Esophagus squamous epithelium (tissue), 5 donors: ENCODE results near the gene FCRL2. TPM values are rescaled to one million over a fixed set of nuclear protein-coding genes. Genes with fewer than 3 reads are reported as not detected.

Experiments used
- DNase-seq: peaks from one replicate; lab custom pipeline; 2025; lab: John Stamatoyannopoulos, UW
- H3K27ac ChIP-seq, 4 donors: fragments of 200-600 bp; sonication (generic); one replicate each; pipeline ENCODE4 v1.5.1; 2016 to 2019; ENCODE audit warnings: mild to moderate bottlenecking in 1 of 4
- H3K27me3 ChIP-seq, 4 donors: fragments of 200-600 bp; sonication (generic); 1 replicate in 3 of 4; 2 replicates in 1 of 4; pipeline versions ENCODE4 v1.5.1 to v1.6.0; 2017 to 2021; ENCODE audit warnings: antibody characterized with exemption in 1 of 4
- H3K36me3 ChIP-seq, 3 donors: fragments of 200-600 bp; sonication (generic); one replicate each; pipeline ENCODE4 v1.5.1; 2016 to 2019
- H3K4me1 ChIP-seq, 3 donors: fragments of 200-600 bp; sonication (generic); one replicate each; pipeline ENCODE4 v1.5.1; 2017 to 2019
- H3K4me3 ChIP-seq, 4 donors: fragments of 200-600 bp; sonication (generic); 1 replicate in 3 of 4; 2 replicates in 1 of 4; pipeline ENCODE4 v1.5.1; 2016 to 2019; ENCODE audit warnings: mild to moderate bottlenecking in 2 of 4, moderate library complexity in 1 of 4
- H3K9me3 ChIP-seq, 3 donors: fragments of 200-600 bp; sonication (generic); one replicate each; pipeline ENCODE4 v1.5.1; 2016 to 2019
- CTCF ChIP-seq, 6 experiments: fragments of 450-650 bp in 4 of 6; fragments of 200-600 bp in 2 of 6; sonication (generic) in 2 of 6; IDR thresholded peaks; one replicate each; pipeline ENCODE4 v1.5.1; 2016 to 2019; ENCODE audit warnings: antibody characterized with exemption in 6 of 6, mild to moderate bottlenecking in 4 of 6, moderate library complexity in 4 of 6
- POLR2A ChIP-seq, 4 donors: fragments of 450-650 bp; IDR thresholded peaks; one replicate each; pipeline ENCODE4 v1.6.1; 2017; ENCODE audit warnings: antibody characterized with exemption in 4 of 4, mild to moderate bottlenecking in 4 of 4, moderate library complexity in 3 of 4
- WGBS, 2 donors: methylation state at CpG; one replicate each; pipeline ENCODE4 v1.1.5; 2018; 5-methylcytosine and 5-hydroxymethylcytosine counted together
- intact Hi-C: fragments of 100-400 bp; cut with DNase I; formaldehyde crosslinking; loops from one replicate; pipeline ENCODE4 v1.15.0; 2022
- total RNA-seq, 4 donors: library from RNA; depleted of rRNA; stranded (reverse); fragments of >200 nt; gene quantifications; one replicate each; pipeline ENCODE4 v1.1.0, GENCODE V29; 2016
- donor health status: DM: yes; HTN: yes; CAD: no.

Gene FCRL2
- total RNA-seq, 4 donors from 2014 or later = 0.19 to 0.32 TPM; not detected in 2

DNA sequence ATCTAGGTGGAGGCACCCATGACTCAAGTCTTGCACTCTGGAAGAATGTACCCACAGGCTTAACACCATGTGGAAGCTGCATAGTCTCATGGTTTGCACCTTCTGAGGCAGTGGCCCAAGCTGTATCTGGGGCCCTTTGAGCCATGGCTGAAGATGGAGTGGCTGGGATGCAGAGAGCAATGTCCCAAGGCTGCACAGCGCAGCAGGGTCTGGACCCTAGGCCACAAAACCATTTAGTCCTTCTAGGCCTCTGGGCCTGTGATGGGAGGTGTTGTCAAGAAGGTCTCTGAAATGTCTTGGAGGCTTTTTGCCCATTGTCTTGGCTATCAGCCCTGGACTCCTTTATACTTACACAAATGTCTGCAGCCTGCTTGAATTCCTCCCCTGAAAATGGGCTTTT lies 54.9 kb downstream of the FCRL2 start:
- H3K27ac ChIP-seq = no peak overlapping the region
- H3K27me3 ChIP-seq = no peaks in the 10 kb centered on the region
- TF ChIP-seq POLR2A (IDR thresholded peaks at IDR 0.05) = no peak
- no peak for TF ChIP-seq CTCF (IDR thresholded peaks at IDR 0.05)
- H3K36me3 ChIP-seq = no peaks in the 10 kb centered on the region
- intact Hi-C loops = no loop called here
- WGBS, 2 donors = 60 to 71% methylated on average over 1 of the region's 1 CpG
- DNase-seq = no peak
- no peaks in the 10 kb centered on the region for H3K4me1 ChIP-seq
- H3K9me3 ChIP-seq = peaks cover 0 to 17% (median 10%) of the 10 kb centered on the region in 3 donors
- no peak overlapping the region for H3K4me3 ChIP-seq

DNA sequence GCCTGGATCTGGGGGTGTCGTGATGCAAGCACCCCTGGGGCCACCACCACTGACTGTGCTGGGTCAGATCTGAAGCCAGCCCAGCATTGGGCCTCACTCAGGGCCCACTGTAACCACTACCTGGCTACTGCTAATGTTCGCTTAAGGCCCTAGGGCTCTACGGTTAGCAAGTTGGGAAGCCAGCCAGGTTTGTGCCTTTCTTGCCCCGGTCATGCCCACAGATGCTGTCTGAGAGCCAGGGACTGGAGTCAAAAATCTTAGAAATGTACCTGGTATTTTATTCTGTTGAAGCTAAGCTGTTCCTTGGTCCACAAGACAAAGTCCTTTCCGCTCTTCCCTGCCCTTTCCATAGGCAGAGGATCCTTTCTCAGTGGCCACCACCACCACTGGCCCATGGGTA lies 61.2 kb downstream of the FCRL2 start:
- no peaks in the 10 kb centered on the region for H3K27me3 ChIP-seq
- 64 to 70% methylated on average over 2 to 5 of the region's 5 CpGs for WGBS, 2 donors
- TF ChIP-seq CTCF (IDR thresholded peaks at IDR 0.05) (no peak), POLR2A (IDR thresholded peaks at IDR 0.05) (no peak)
- intact Hi-C loops = no loop called here
- no peaks in the 10 kb centered on the region for H3K36me3 ChIP-seq
- H3K4me1 ChIP-seq = no peaks in the 10 kb centered on the region
- H3K9me3 ChIP-seq = no peaks in the 10 kb centered on the region
- no peak overlapping the region for H3K4me3 ChIP-seq
- H3K27ac ChIP-seq = no peak overlapping the region
- no peak for DNase-seq

DNA sequence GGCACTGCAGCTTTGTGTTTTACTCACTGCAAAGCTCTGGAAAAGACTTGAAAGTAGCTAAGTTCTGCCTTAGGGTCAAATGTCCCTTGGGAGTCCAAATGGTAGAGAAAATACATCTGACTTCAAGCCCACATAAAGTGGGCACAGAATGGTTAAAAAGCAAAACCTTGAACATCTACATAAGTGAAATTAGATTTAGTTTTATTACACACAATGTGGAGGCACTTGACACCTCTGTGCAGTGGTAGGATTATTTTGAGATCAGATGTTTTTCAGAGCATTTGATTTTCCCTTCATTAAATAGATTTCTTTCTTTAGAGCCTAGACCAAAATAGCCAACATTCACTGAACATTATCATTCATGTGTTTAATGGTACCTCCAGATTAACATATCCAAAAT lies 65.1 kb downstream of the FCRL2 start:
- no peaks in the 10 kb centered on the region for H3K36me3 ChIP-seq
- DNase-seq = no peak
- H3K27me3 ChIP-seq = no peaks in the 10 kb centered on the region
- TF ChIP-seq POLR2A (IDR thresholded peaks at IDR 0.05) = no peak
- TF ChIP-seq CTCF (IDR thresholded peaks at IDR 0.05) = no peak
- intact Hi-C loops = no loop called here
- H3K27ac ChIP-seq = no peak overlapping the region
- H3K9me3 ChIP-seq = no peaks in the 10 kb centered on the region
- H3K4me1 ChIP-seq = no peaks in the 10 kb centered on the region
- H3K4me3 ChIP-seq = no peak overlapping the region

- intact Hi-C loops = no loop called here
Measured at GRCh38 chr1:157704878-157705277, 72.1 kb downstream of the FCRL2 start.

GRCh38 chr1:157703981-157704380 lies 73.0 kb downstream of the FCRL2 start:
- Histone ChIP-seq H3K27ac (no peak overlapping the region), H3K27me3 (no peaks in the 10 kb centered on the region), H3K36me3 (no peaks in the 10 kb centered on the region), H3K4me3 (no peak overlapping the region), H3K9me3 (no peaks in the 10 kb centered on the region), H3K4me1 (no peaks in the 10 kb centered on the region)
- no peak for TF ChIP-seq POLR2A (IDR thresholded peaks at IDR 0.05)
- no peak for TF ChIP-seq CTCF (IDR thresholded peaks at IDR 0.05)
- DNase-seq = no peak
- intact Hi-C loops = no loop called here
- WGBS, 2 donors = 74% methylated on average over 4 of the region's 4 CpGs

More at GRCh38 chr1:157704878-157705277, 72.1 kb downstream of the FCRL2 start:
- H3K9me3 ChIP-seq = no peaks in the 10 kb centered on the region
- no peak for DNase-seq
- H3K27ac ChIP-seq = no peak overlapping the region
- TF ChIP-seq CTCF (IDR thresholded peaks at IDR 0.05) (no peak), POLR2A (IDR thresholded peaks at IDR 0.05) (no peak)
- no peak overlapping the region for H3K4me3 ChIP-seq
- H3K4me1 ChIP-seq = no peaks in the 10 kb centered on the region
- H3K27me3 ChIP-seq = no peaks in the 10 kb centered on the region
- no peaks in the 10 kb centered on the region for H3K36me3 ChIP-seq
